ENCODE data around the gene MYCN. TPM values are rescaled to one million over a fixed set of nuclear protein-coding genes. Genes with fewer than 3 reads are reported as not detected.
"Not testable (repeated sequence)": the region's sequence is repeated elsewhere in the genome, so short reads cannot be mapped to it uniquely, and the experiment has no call there.

MYCN gene
- total RNA-seq, 1 experiment from 2014 or later: not detected

GRCh38 chr2:15920696-15921095 is 19.7 kb upstream of the MYCN start:
- no peaks in the 10 kb centered on the region for H3K9me3 ChIP-seq
- no peak for DNase-seq
- H3K36me3 ChIP-seq: no peaks in the 10 kb centered on the region
- no peak overlapping the region for H3K4me3 ChIP-seq
- peaks cover 4% of the 10 kb centered on the region; the same call in 1 of the 2 replicates for H3K27me3 ChIP-seq

- no peaks in the 10 kb centered on the region for H3K9me3 ChIP-seq
- peaks cover 4% of the 10 kb centered on the region; the same call in 1 of the 2 replicates for H3K27me3 ChIP-seq
- H3K4me3 ChIP-seq: no peak overlapping the region
- DNase-seq: no peak
- no peaks in the 10 kb centered on the region for H3K36me3 ChIP-seq
These were observed 16.8 kb upstream of the MYCN start for GRCh38 chr2:15923597-15923996.

- DNase-seq: no peak
- no peak overlapping the region for H3K4me3 ChIP-seq
- no peaks in the 10 kb centered on the region for H3K36me3 ChIP-seq
- H3K27me3 ChIP-seq: peaks cover 4% of the 10 kb centered on the region; the same call in 1 of the 2 replicates
- H3K9me3 ChIP-seq: no peaks in the 10 kb centered on the region
These were observed 14.5 kb upstream of the MYCN start for GRCh38 chr2:15925819-15926218.

GRCh38 chr2:15926252-15926651 is 14.1 kb upstream of the MYCN start:
- no peaks in the 10 kb centered on the region for H3K36me3 ChIP-seq

GRCh38 chr2:15927551-15928218 is 12.7 kb upstream of the MYCN start:
- H3K36me3 ChIP-seq: no peaks in the 10 kb centered on the region
- H3K9me3 ChIP-seq: no peaks in the 10 kb centered on the region
- no peak overlapping the region for H3K4me3 ChIP-seq
- H3K27me3 ChIP-seq: peaks cover 4% of the 10 kb centered on the region; the same call in 1 of the 2 replicates
- no peak for DNase-seq

More at GRCh38 chr2:15926252-15926651, 14.1 kb upstream of the MYCN start:
- no peak for DNase-seq
- Histone ChIP-seq H3K4me3 (no peak overlapping the region), H3K9me3 (no peaks in the 10 kb centered on the region), H3K27me3 (peaks cover 4% of the 10 kb centered on the region; the same call in 1 of the 2 replicates)

- not testable (repeated sequence) for H3K27me3 ChIP-seq, H3K4me3 ChIP-seq, H3K9me3 ChIP-seq, H3K36me3 ChIP-seq, DNase-seq
These were observed 11.3 kb upstream of the MYCN start for GRCh38 chr2:15929008-15929407.

GRCh38 chr2:15929861-15930260 is 10.5 kb upstream of the MYCN start:
- H3K9me3 ChIP-seq: no peaks in the 10 kb centered on the region
- DNase-seq: no peak
- H3K36me3 ChIP-seq: no peaks in the 10 kb centered on the region
- peaks cover under 1% of the 10 kb centered on the region; the same call in 1 of the 2 replicates for H3K27me3 ChIP-seq
- H3K4me3 ChIP-seq: no peak overlapping the region

- no peak for DNase-seq
- Histone ChIP-seq H3K36me3 (no peaks in the 10 kb centered on the region), H3K9me3 (no peaks in the 10 kb centered on the region), H3K4me3 (no peak overlapping the region), H3K27me3 (no peaks in the 10 kb centered on the region)
These were observed 9.6 kb upstream of the MYCN start for GRCh38 chr2:15930589-15931318.

GRCh38 chr2:15931319-15931890 is 8.9 kb upstream of the MYCN start:
- H3K27me3 ChIP-seq: no peaks in the 10 kb centered on the region
- no peaks in the 10 kb centered on the region for H3K9me3 ChIP-seq
- no peak overlapping the region for H3K4me3 ChIP-seq
- no peaks in the 10 kb centered on the region for H3K36me3 ChIP-seq
- DNase-seq: no peak

- H3K27me3 ChIP-seq: no peaks in the 10 kb centered on the region
- H3K36me3 ChIP-seq: no peaks in the 10 kb centered on the region
- no peak overlapping the region for H3K4me3 ChIP-seq
- H3K9me3 ChIP-seq: no peaks in the 10 kb centered on the region
- no peak for DNase-seq
These were observed 8.4 kb upstream of the MYCN start for GRCh38 chr2:15931950-15932349.

GRCh38 chr2:15932394-15933183 is 7.8 kb upstream of the MYCN start:
- Histone ChIP-seq H3K36me3 (no peaks in the 10 kb centered on the region), H3K27me3 (no peaks in the 10 kb centered on the region; the same call in 1 of the 2 replicates), H3K4me3 (no peak overlapping the region), H3K9me3 (no peaks in the 10 kb centered on the region)
- DNase-seq: no peak

- no peak for DNase-seq
- no peaks in the 10 kb centered on the region for H3K9me3 ChIP-seq
- no peaks in the 10 kb centered on the region for H3K36me3 ChIP-seq
- H3K27me3 ChIP-seq: no peaks in the 10 kb centered on the region; the same call in 1 of the 2 replicates
- H3K4me3 ChIP-seq: no peak overlapping the region
These were observed 7.0 kb upstream of the MYCN start for GRCh38 chr2:15933184-15933845.

GRCh38 chr2:15934291-15934945 is 5.9 kb upstream of the MYCN start:
- Histone ChIP-seq H3K27me3 (peaks cover 7% of the 10 kb centered on the region), H3K9me3 (no peaks in the 10 kb centered on the region), H3K4me3 (no peak overlapping the region), H3K36me3 (no peaks in the 10 kb centered on the region)
- DNase-seq: no peak

- H3K27me3 ChIP-seq: peaks cover 15% of the 10 kb centered on the region
- DNase-seq: no peak
- no peak overlapping the region for H3K4me3 ChIP-seq
- no peaks in the 10 kb centered on the region for H3K9me3 ChIP-seq
- H3K36me3 ChIP-seq: no peaks in the 10 kb centered on the region
These were observed 5.2 kb upstream of the MYCN start for GRCh38 chr2:15935189-15935588.

- no peak for DNase-seq
- H3K4me3 ChIP-seq: no peak overlapping the region
- no peaks in the 10 kb centered on the region for H3K36me3 ChIP-seq
- H3K27me3 ChIP-seq: peaks cover 20% of the 10 kb centered on the region
- no peaks in the 10 kb centered on the region for H3K9me3 ChIP-seq
These were observed 4.7 kb upstream of the MYCN start for GRCh38 chr2:15935675-15936074.
